DND-41 (cell line): ENCODE data around the gene RNU5B-1.

Experiments used
- ATAC-seq: fragments of 200-7000 bp; cut with Tn5 transposase; 3 replicates; pipeline ENCODE4 v1.9.1; 2021; ENCODE audit warnings: low read depth; ENCODE audit not compliant: insufficient read depth
- DNase-seq: peaks from one replicate; pipeline ENCODE4 v3.0.0-alpha.2; 2020
- H2AFZ ChIP-seq: 2 replicates; pipeline ENCODE4 v1.6.0; 2012; ENCODE audit warnings: low read depth, low read length
- H3K27ac ChIP-seq: 2 replicates; pipeline ENCODE4 v1.5.1; 2012; ENCODE audit warnings: low read length, inconsistent platforms
- H3K27me3 ChIP-seq: fragments of 200-600 bp; sonication (generic); 2 replicates; pipeline ENCODE4 v1.6.0; 2012; ENCODE audit warnings: low read length, mild to moderate bottlenecking, inconsistent platforms; ENCODE audit not compliant: insufficient read depth, poor library complexity
- H3K36me3 ChIP-seq: 2 replicates; pipeline ENCODE4 v1.5.1; 2012; ENCODE audit warnings: low read length, inconsistent platforms; ENCODE audit not compliant: insufficient read depth
- H3K4me1 ChIP-seq: 2 replicates; pipeline ENCODE4 v1.5.1; 2012; ENCODE audit warnings: mild to moderate bottlenecking, low read length; ENCODE audit not compliant: insufficient read depth
- H3K4me2 ChIP-seq: 2 replicates; pipeline ENCODE4 v1.6.0; 2012; ENCODE audit warnings: mild to moderate bottlenecking, moderate library complexity, low read length, inconsistent platforms; ENCODE audit not compliant: insufficient read depth
- H3K4me3 ChIP-seq, 2 experiments: fragments of 200-600 bp in 1 of 2; shearing (Covaris generic) in 1 of 2; 2 replicates each; pipeline ENCODE4 v1.5.1; 2012 to 2016; ENCODE audit warnings: inconsistent platforms in 2 of 2, low read length in 2 of 2, mild to moderate bottlenecking in 2 of 2, low read depth in 1 of 2, moderate library complexity in 1 of 2
- H3K79me2 ChIP-seq: 2 replicates; pipeline ENCODE4 v1.6.0; 2012; ENCODE audit warnings: low read length, inconsistent platforms; ENCODE audit not compliant: insufficient read depth
- H3K9ac ChIP-seq: 2 replicates; pipeline ENCODE4 v1.6.0; 2012; ENCODE audit warnings: low read depth, mild to moderate bottlenecking, inconsistent platforms, low read length, moderate library complexity
- H3K9me3 ChIP-seq: 2 replicates; pipeline ENCODE4 v1.5.1; 2012; ENCODE audit warnings: low read length, moderate library complexity, mild to moderate bottlenecking, inconsistent platforms; ENCODE audit not compliant: insufficient read depth, severe bottlenecking
- H4K20me1 ChIP-seq: 2 replicates; pipeline ENCODE4 v1.6.0; 2012; ENCODE audit warnings: low read length; ENCODE audit not compliant: insufficient read depth
- EZH2 ChIP-seq: IDR thresholded peaks from 3 replicates; pipeline ENCODE4 v1.6.1; 2012; ENCODE audit warnings: borderline replicate concordance, low read depth, mild to moderate bottlenecking, moderate library complexity, low read length, inconsistent platforms; ENCODE audit not compliant: severe bottlenecking
- TF ChIP-seq, protein P1 (sequence below): IDR thresholded peaks from 2 replicates; pipeline ENCODE4 v1.5.1; 2012; ENCODE audit warnings: borderline replicate concordance, low read length, moderate library complexity, mild to moderate bottlenecking; ENCODE audit not compliant: poor library complexity, severe bottlenecking; ENCODE audit errors: extremely low read depth

The RNU5B-1 gene

GRCh38 chr15:65332391-65333147 is 28.1 kb downstream of the RNU5B-1 start:
- no peak overlapping the region for H3K4me3 ChIP-seq
- H3K4me2 ChIP-seq = no peak overlapping the region
- TF ChIP-seq, protein P1, sequence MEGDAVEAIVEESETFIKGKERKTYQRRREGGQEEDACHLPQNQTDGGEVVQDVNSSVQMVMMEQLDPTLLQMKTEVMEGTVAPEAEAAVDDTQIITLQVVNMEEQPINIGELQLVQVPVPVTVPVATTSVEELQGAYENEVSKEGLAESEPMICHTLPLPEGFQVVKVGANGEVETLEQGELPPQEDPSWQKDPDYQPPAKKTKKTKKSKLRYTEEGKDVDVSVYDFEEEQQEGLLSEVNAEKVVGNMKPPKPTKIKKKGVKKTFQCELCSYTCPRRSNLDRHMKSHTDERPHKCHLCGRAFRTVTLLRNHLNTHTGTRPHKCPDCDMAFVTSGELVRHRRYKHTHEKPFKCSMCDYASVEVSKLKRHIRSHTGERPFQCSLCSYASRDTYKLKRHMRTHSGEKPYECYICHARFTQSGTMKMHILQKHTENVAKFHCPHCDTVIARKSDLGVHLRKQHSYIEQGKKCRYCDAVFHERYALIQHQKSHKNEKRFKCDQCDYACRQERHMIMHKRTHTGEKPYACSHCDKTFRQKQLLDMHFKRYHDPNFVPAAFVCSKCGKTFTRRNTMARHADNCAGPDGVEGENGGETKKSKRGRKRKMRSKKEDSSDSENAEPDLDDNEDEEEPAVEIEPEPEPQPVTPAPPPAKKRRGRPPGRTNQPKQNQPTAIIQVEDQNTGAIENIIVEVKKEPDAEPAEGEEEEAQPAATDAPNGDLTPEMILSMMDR = no peak
- TF ChIP-seq EZH2 = no peak
- no peaks in the 10 kb centered on the region; the same call in 1 of the 2 replicates for H4K20me1 ChIP-seq
- ATAC-seq (no peak), DNase-seq (no peak)
- no peaks in the 10 kb centered on the region for H3K9me3 ChIP-seq
- no peak overlapping the region for H3K27ac ChIP-seq
- no peak overlapping the region for H2AFZ ChIP-seq
- H3K4me1 ChIP-seq = no peaks in the 10 kb centered on the region
- H3K36me3 ChIP-seq = no peaks in the 10 kb centered on the region
- H3K79me2 ChIP-seq = no peaks in the 10 kb centered on the region
- H3K27me3 ChIP-seq = no peaks in the 10 kb centered on the region
- no peak overlapping the region for H3K9ac ChIP-seq

DNA sequence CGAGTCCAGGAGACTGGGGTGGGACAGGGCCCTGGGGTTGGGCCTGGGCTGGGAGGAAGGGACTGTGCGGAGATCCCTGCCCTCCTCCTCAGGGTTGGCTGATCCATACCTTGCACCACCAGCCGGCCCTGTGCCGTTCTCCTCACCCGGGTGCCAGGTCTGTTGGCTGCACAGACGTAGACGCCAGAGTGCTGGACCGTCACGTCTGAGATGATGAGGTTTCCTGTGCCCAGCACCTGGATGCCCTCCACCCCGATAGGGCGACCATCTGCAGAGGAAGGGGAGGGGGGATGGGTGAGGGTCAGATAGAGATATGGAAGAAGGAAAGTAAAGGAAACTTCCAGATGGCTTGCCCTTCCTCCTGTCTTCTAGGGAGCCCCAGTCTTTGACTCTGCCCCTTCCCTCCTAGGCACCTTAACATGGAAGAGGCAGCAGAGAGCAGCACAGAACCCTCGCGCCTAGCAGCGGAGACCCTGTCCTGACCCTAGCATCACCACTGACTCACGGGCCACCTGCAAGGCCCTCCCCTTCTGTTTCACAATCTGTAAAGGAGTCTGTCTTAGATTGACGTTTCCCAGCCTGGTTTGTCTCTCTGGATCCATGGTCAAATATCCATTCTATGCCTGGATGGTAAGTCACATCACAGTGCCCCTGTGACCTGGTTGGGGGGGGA is 28.8 kb downstream of the RNU5B-1 start:
- DNase-seq = no peak
- H3K4me3 ChIP-seq = no peak overlapping the region
- H3K27me3 ChIP-seq = no peaks in the 10 kb centered on the region
- H3K27ac ChIP-seq = no peak overlapping the region
- no peak for TF ChIP-seq EZH2
- TF ChIP-seq, protein P1 = no peak
- no peaks in the 10 kb centered on the region for H3K79me2 ChIP-seq
- H2AFZ ChIP-seq = no peak overlapping the region
- no peaks in the 10 kb centered on the region; the same call in 1 of the 2 replicates for H4K20me1 ChIP-seq
- no peak overlapping the region for H3K9ac ChIP-seq
- H3K9me3 ChIP-seq = no peaks in the 10 kb centered on the region
- ATAC-seq = no peak
- no peaks in the 10 kb centered on the region for H3K4me1 ChIP-seq
- no peaks in the 10 kb centered on the region for H3K36me3 ChIP-seq
- no peak overlapping the region for H3K4me2 ChIP-seq

DNA sequence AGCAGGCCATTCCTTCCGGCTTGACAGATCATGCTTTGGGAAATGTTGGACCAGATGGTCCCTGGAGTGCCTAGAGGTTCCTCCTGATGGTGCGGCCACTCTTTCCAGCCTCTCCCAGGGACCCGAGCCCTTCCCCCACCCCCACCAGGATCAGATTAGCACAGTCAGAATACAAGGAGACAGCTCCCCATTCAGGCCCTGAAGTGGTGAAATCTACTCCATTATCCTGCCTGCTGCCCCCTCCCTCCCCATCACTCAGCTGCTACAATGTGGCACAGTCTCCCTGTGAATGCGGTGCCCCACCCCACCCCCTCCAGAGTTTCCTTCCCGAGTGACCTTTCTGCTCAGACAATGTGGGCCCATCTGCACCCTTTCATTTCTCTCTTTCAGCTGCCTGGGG is 29.4 kb downstream of the RNU5B-1 start:
- ATAC-seq (no peak), DNase-seq (no peak)
- Histone ChIP-seq H3K36me3 (no peaks in the 10 kb centered on the region), H3K27ac (no peak overlapping the region), H4K20me1 (no peaks in the 10 kb centered on the region; the same call in 1 of the 2 replicates), H3K9me3 (no peaks in the 10 kb centered on the region), H3K9ac (no peak overlapping the region), H3K4me2 (no peak overlapping the region), H2AFZ (no peak overlapping the region), H3K79me2 (no peaks in the 10 kb centered on the region), H3K4me3 (no peak overlapping the region), H3K27me3 (no peaks in the 10 kb centered on the region), H3K4me1 (no peaks in the 10 kb centered on the region)
- TF ChIP-seq, protein P1 = no peak
- no peak for TF ChIP-seq EZH2
